Astrocyte (in vitro differentiated cells and primary cell): ENCODE data around the gene FBXO8. TPM values are rescaled to one million over a fixed set of nuclear protein-coding genes. Genes with fewer than 3 reads are reported as not detected.

Experiments
- DNase-seq: peaks from one replicate; pipeline ENCODE4 v3.0.0-alpha.2; 2010; ENCODE audit warnings: low read depth
- FAIRE-seq: peaks from 2 replicates; lab custom pipeline; 2011; peaks lifted over from hg19 to GRCh38; lab: Jason Lieb, UNC
- H2AFZ ChIP-seq: 2 replicates; pipeline ENCODE4 v1.6.0; 2012; ENCODE audit warnings: low read depth, low read length, inconsistent platforms
- H3K27ac ChIP-seq: 2 replicates; pipeline ENCODE4 v1.5.1; 2011; ENCODE audit warnings: low read depth, low read length, inconsistent platforms
- H3K27me3 ChIP-seq: 2 replicates; pipeline ENCODE4 v1.6.0; 2011; ENCODE audit warnings: low read length, inconsistent platforms; ENCODE audit not compliant: insufficient read depth
- H3K36me3 ChIP-seq: 2 replicates; pipeline ENCODE4 v1.5.1; 2011; ENCODE audit warnings: low read length, inconsistent platforms; ENCODE audit not compliant: insufficient read depth
- H3K4me1 ChIP-seq: 2 replicates; pipeline ENCODE4 v1.5.1; 2011; ENCODE audit warnings: low read length, inconsistent platforms; ENCODE audit not compliant: insufficient read depth
- H3K4me2 ChIP-seq: 2 replicates; pipeline ENCODE4 v1.6.0; 2012; ENCODE audit warnings: low read length, inconsistent platforms
- H3K4me3 ChIP-seq: 2 replicates; pipeline ENCODE4 v1.5.1; 2011; ENCODE audit warnings: low read depth, mild to moderate bottlenecking, low read length, inconsistent platforms; ENCODE audit not compliant: insufficient read depth
- H3K79me2 ChIP-seq: 2 replicates; pipeline ENCODE4 v1.6.0; 2012; ENCODE audit warnings: mild to moderate bottlenecking, low read length, inconsistent platforms; ENCODE audit not compliant: insufficient read depth
- H3K9ac ChIP-seq: 2 replicates; pipeline ENCODE4 v1.6.0; 2012; ENCODE audit warnings: mild to moderate bottlenecking, low read length, inconsistent platforms
- H3K9me3 ChIP-seq: 2 replicates; pipeline ENCODE4 v1.5.1; 2012; ENCODE audit warnings: low read depth, mild to moderate bottlenecking, low read length, inconsistent platforms; ENCODE audit not compliant: insufficient read depth
- H4K20me1 ChIP-seq: 2 replicates; pipeline ENCODE4 v1.6.0; 2012; ENCODE audit warnings: low read length, inconsistent platforms; ENCODE audit not compliant: insufficient read depth
- H3K27ac Mint-ChIP-seq: one replicate; pipeline ENCODE4 v1.8.0; 2021; ENCODE audit warnings: mild to moderate bottlenecking, mixed read lengths; ENCODE audit not compliant: unreplicated experiment
- H3K27me3 Mint-ChIP-seq: one replicate; pipeline ENCODE4 v1.8.0; 2021; ENCODE audit warnings: low read depth, mixed read lengths; ENCODE audit not compliant: unreplicated experiment
- H3K36me3 Mint-ChIP-seq: one replicate; pipeline ENCODE4 v1.8.0; 2021; ENCODE audit warnings: low read depth, mixed read lengths; ENCODE audit not compliant: unreplicated experiment
- H3K4me1 Mint-ChIP-seq: one replicate; pipeline ENCODE4 v1.8.0; 2021; ENCODE audit warnings: low read depth, mixed read lengths; ENCODE audit not compliant: unreplicated experiment
- H3K4me3 Mint-ChIP-seq: one replicate; pipeline ENCODE4 v1.8.0; 2021; ENCODE audit warnings: mild to moderate bottlenecking, moderate library complexity, mixed read lengths; ENCODE audit not compliant: unreplicated experiment
- H3K9me3 Mint-ChIP-seq: one replicate; pipeline ENCODE4 v1.8.0; 2021; ENCODE audit warnings: mild to moderate bottlenecking, mixed read lengths; ENCODE audit not compliant: unreplicated experiment
- CTCF ChIP-seq: IDR thresholded peaks from 2 replicates; pipeline ENCODE4 v1.5.1; 2011; ENCODE audit warnings: low read depth, mild to moderate bottlenecking, inconsistent platforms, low read length, moderate library complexity; ENCODE audit not compliant: insufficient read depth
- EZH2 ChIP-seq: IDR thresholded peaks from 2 replicates; pipeline ENCODE4 v1.6.1; 2012; ENCODE audit warnings: mild to moderate bottlenecking, low read length, inconsistent platforms; ENCODE audit not compliant: insufficient read depth
- total RNA-seq: library from RNA; stranded (reverse); gene quantifications from 2 replicates; pipeline ENCODE4 v1.2.1, GENCODE V29; 2021

Gene FBXO8
- total RNA-seq, 1 donor from 2014 or later: 13.1 TPM

DNA sequence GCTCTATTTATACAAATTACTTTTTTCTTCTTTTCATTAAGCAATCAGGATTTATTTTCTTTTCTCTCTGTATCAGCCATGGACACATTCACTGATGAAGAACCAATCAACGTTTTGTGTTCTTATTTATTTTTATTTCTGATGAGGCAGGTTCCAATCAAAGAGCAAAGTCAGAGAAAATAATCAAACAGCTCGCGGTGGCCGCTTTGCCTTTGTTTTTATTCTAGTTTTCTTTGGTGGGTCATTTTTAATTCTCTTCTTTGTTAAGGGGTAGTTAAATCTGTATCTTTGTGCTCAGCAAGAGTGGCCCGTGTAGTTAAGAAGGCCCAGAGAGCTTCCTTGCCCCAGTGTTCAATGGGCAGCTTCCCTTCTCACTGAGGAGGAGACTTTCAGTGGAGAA is 71.4 kb downstream of the FBXO8 start:
- H3K27ac Mint-ChIP-seq: no peak overlapping the region
- H3K36me3 Mint-ChIP-seq: peaks cover 1% of the 10 kb centered on the region
- Histone ChIP-seq H3K9me3 (no peaks in the 10 kb centered on the region), H2AFZ (no peak overlapping the region), H3K27ac (no peak overlapping the region), H3K27me3 (peaks cover 76% of the 10 kb centered on the region), H3K4me3 (peak overlapping the region; percentile 17), H3K9ac (no peak overlapping the region), H3K4me2 (peak overlapping the region; percentile 75), H3K36me3 (no peaks in the 10 kb centered on the region), H3K4me1 (peaks cover 10% of the 10 kb centered on the region), H4K20me1 (no peaks in the 10 kb centered on the region), H3K79me2 (no peaks in the 10 kb centered on the region)
- peak overlapping the region; percentile 37 for H3K4me3 Mint-ChIP-seq
- FAIRE-seq (no peak), DNase-seq (no peak)
- TF ChIP-seq CTCF (no peak), EZH2 (no peak)
- peaks cover 18% of the 10 kb centered on the region for H3K9me3 Mint-ChIP-seq
- peaks cover 20% of the 10 kb centered on the region for H3K4me1 Mint-ChIP-seq
- H3K27me3 Mint-ChIP-seq: peaks cover 81% of the 10 kb centered on the region

GRCh38 chr4:174211622-174212044 is 71.8 kb downstream of the FBXO8 start:
- no peak overlapping the region for H3K27ac Mint-ChIP-seq
- peaks cover 16% of the 10 kb centered on the region for H3K9me3 Mint-ChIP-seq

More at GRCh38 chr4:174211622-174212044, 71.8 kb downstream of the FBXO8 start:
- H3K4me1 ChIP-seq: peaks cover 6% of the 10 kb centered on the region
- Mint-ChIP-seq H3K27me3 (peaks cover 77% of the 10 kb centered on the region), H3K4me1 (peaks cover 19% of the 10 kb centered on the region), H3K4me3 (peak overlapping the region; percentile 37), H3K36me3 (peaks cover 1% of the 10 kb centered on the region)
- H3K4me2 ChIP-seq: peak overlapping the region; percentile 75
- TF ChIP-seq EZH2 (peak; percentile 60), CTCF (no peak)
- no peaks in the 10 kb centered on the region for H3K36me3 ChIP-seq
- no peaks in the 10 kb centered on the region for H4K20me1 ChIP-seq
- no peak overlapping the region for H3K27ac ChIP-seq
- no peaks in the 10 kb centered on the region for H3K9me3 ChIP-seq
- no peak overlapping the region for H3K9ac ChIP-seq
- peak overlapping the region; percentile 35 for H2AFZ ChIP-seq
- DNase-seq (no peak), FAIRE-seq (no peak)
- H3K79me2 ChIP-seq: no peaks in the 10 kb centered on the region
- H3K27me3 ChIP-seq: peaks cover 72% of the 10 kb centered on the region
- peak overlapping the region; percentile 17 for H3K4me3 ChIP-seq
